Neural progenitor cell (in vitro differentiated cells): Measurements from ENCODE around the gene SLC43A2.

ENCODE experiments used
- EZH2 ChIP-seq: fragments of 200-600 bp; sonication (generic); IDR thresholded peaks from 2 replicates; pipeline ENCODE4 v1.6.1; 2017; ENCODE audit warnings: antibody characterized with exemption, mild to moderate bottlenecking, moderate library complexity
- EZH2phosphoT487 ChIP-seq: fragments of 200-600 bp; sonication (generic); IDR thresholded peaks from 2 replicates; pipeline ENCODE4 v1.6.1; 2017; ENCODE audit warnings: antibody characterized with exemption
- TF ChIP-seq, protein P1 (sequence below): fragments of 200-600 bp; sonication (generic); IDR thresholded peaks from 2 replicates; pipeline ENCODE4 v1.5.1; 2017; ENCODE audit warnings: antibody characterized with exemption, mild to moderate bottlenecking

DNA sequence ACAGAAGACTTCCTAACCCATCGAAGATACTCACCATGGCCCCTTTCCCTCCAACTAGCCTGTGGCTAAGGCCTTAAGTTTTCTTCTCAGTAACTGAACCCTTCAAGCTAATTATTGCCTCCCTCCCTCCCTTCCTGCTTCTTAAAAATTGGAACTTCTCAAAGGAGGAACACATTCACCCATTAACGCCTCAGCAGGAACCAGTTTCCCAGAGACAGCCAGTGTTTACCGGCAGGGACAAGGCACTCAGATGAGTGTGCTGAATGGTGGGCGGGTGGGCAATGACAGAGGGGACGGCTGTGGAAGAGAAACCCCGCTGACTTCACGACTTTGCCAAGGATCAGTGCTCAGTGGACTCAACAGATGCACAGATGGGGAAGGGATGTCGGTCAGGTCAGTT, 86.3 kb downstream of the SLC43A2 start:
- TF ChIP-seq EZH2 (no peak), EZH2phosphoT487 (no peak)
- TF ChIP-seq, protein P1, sequence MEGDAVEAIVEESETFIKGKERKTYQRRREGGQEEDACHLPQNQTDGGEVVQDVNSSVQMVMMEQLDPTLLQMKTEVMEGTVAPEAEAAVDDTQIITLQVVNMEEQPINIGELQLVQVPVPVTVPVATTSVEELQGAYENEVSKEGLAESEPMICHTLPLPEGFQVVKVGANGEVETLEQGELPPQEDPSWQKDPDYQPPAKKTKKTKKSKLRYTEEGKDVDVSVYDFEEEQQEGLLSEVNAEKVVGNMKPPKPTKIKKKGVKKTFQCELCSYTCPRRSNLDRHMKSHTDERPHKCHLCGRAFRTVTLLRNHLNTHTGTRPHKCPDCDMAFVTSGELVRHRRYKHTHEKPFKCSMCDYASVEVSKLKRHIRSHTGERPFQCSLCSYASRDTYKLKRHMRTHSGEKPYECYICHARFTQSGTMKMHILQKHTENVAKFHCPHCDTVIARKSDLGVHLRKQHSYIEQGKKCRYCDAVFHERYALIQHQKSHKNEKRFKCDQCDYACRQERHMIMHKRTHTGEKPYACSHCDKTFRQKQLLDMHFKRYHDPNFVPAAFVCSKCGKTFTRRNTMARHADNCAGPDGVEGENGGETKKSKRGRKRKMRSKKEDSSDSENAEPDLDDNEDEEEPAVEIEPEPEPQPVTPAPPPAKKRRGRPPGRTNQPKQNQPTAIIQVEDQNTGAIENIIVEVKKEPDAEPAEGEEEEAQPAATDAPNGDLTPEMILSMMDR, result no peak
